ENCODE results near the gene ADGRG4.
"Not testable (repeated sequence)": the region's sequence is repeated elsewhere in the genome, so short reads cannot be mapped to it uniquely, and the experiment has no call there.

Gene ADGRG4

DNA sequence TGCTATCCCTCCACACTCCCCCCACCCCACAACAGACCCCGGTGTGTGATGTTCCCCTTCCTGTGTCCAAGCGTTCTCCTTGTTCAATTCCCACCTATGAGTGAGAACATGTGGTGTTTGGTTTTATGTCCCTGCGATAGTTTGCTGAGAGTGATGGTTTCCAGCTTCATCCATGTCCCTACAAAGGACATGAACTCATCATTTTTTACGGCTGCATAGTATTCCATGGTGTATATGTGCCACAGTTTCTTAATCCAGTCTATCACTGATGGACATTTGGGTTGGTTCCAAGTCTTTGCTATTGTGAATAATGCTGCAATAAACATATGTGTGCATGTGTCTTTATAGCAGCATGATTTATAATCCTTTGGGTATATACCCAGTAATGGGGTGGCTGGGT lies at the start of gene ADGRG4:
Gene ADGRG4 (plus strand): TSS at position 243 of the 400 bp plus-strand sequence. CDS start 7,815 bp downstream, outside the sequence.
- DNase-seq (ENCODE audit: low spot score) = not testable (repeated sequence)

DNA sequence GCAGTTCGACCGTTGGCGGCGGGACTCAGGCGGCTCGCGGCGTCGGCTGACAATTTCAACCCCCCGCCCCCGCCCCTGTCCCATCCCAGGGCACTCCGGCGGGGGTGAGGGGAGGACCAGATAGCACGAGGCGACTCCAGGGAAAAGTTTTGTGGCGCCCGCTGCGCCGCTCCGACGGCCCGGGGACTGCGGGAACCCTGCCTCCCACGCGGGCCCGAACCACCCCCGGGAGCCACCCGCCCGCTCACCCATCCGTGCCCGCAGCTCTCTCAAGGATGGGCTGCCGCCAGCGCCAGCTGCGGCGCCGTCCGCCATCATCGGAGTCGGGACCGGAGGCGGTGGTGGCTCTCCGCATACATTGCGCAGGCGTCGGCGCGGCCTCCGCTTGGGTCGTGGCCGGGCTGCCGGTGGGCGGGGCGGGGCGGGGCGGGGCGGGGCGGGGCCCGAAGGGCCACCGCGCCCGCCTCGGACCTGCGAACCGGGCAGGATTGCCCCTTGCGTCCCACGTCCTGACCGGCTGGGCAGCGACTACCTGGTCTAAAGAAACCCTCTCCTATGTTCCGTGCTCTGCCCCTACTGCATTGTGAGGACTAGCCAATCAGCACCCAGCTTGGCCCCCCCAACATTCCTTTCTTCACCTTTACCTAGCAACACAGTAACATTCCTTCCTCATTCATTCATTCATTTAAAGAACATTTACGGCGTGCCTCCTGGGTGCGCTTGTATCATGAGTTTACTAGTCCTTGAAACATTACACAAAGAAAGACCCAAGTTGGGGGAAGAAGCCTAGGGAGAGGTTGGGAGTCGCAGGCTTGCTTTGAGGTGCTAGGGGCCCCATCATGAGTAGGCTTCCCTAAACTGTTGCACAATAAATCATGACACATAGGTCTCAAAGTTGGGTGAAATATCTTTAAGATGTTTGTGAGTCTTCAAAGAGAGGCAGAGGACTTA lies 49.4 kb upstream of the ADGRG4 start, which contains the start of gene MAP7D3:
Gene MAP7D3 (minus strand): TSS at position 360 of the 951 bp plus-strand sequence. CDS start 42 bp downstream, at position 318.
- peak; percentile 86 for DNase-seq (ENCODE audit: low spot score)

GRCh38 chrX:136255541-136255940 lies 45.2 kb upstream of the ADGRG4 start:
- no peak for DNase-seq (ENCODE audit: low spot score)

- DNase-seq (ENCODE audit: low spot score) = no peak
Observed at GRCh38 chrX:136256026-136256425, 44.7 kb upstream of the ADGRG4 start.

- no peak for DNase-seq (ENCODE audit: low spot score)
Observed at GRCh38 chrX:136258951-136259350, 41.8 kb upstream of the ADGRG4 start.

DNA sequence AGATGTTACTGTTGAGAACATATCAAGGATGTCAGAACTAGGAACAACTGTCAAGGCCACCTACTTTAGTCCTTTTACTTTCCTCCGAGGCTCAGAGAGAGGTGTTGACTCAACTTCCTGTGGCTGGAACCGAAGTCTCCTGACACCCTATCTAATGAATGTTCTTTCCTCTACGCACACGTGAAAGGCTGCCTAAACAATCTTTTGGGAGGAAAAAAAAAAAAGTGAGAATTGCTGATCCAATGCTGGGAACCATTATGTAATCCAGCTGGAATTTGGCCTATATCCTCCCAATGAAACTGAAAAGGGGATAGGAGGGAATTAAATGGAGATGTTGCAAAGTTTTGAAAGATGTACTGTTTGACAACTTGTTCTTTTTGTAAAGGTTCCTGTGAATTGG lies 41.2 kb upstream of the ADGRG4 start:
- DNase-seq (ENCODE audit: low spot score) = no peak

GRCh38 chrX:136260776-136261175 lies 40.0 kb upstream of the ADGRG4 start:
- DNase-seq (ENCODE audit: low spot score) = no peak

- no peak for DNase-seq (ENCODE audit: low spot score)
Observed at GRCh38 chrX:136261321-136261720, 39.4 kb upstream of the ADGRG4 start.

- DNase-seq (ENCODE audit: low spot score) = no peak
Observed at GRCh38 chrX:136262243-136262642, 38.5 kb upstream of the ADGRG4 start.

DNA sequence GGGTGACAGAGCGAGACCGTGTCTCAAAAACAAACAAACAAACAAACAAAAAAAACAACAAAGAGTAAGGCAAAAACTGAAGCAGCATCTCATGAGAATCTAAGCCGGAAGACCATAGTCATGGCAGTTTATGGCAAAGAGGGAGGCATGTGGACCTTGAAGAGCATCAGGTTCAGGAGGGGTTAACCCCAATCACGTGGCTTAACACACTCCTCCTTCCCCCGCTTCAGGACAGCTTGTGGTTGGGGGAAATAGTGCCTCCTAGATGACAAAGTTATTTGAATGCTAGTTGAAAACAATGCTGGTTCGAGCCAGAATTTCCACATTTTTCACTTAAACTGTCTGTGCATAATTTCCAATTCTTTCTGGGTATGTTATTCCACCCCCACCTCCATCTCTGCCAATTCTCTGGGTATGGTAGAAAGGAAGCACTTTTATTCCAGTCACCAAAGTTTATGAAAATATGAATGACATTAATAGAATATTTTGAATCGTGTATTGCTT lies 37.9 kb upstream of the ADGRG4 start:
- DNase-seq (ENCODE audit: low spot score) = no peak

GRCh38 chrX:136266828-136267227 lies 33.9 kb upstream of the ADGRG4 start:
- no peak for DNase-seq (ENCODE audit: low spot score)

DNA sequence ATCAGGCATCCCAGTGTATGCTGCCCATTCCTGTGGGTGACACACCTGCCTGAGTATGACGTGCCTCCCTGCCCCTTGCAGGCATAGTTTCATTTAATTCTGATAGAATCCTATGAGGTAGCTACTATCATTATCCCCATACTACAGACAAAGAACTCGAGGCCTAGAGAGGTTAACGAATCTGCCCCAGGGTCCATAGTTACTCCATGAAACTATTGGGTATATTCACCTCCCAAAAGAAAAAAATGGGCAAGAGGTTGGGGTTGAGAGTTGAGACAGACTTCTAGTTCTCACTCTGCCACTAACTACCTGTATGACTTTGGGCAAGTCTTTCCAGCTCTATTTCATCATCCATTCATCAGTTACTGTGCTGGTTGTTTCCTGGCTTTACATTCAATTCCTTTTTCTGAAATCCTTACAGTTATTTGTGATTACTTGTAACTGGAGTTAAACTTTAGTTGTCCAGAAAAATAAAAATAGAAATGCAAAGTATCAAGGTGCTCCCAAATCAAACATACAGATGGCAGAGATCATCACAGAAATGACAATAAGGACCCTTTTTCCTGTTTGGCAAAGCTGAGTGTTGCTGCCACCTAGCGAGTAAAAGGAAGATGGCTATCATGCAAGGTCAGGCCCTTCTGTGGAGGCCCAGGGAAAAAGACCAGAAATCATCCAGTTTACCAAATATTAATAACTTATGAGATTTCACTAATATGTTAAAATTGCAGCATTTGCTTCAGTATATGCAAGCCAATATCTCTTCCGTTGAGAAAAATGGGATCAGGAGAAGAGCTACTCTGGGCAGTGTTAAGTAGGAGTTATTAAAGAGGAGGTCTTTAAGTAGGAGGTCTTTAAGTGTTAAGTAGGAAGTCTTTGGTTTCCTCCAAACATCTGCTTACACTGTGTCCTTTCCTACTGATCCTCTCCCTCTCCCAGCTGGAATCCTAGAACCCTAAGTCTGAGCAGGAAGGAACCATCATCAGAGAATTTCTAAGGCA lies 32.4 kb upstream of the ADGRG4 start:
- peak; percentile 39 for DNase-seq (ENCODE audit: low spot score)

DNA sequence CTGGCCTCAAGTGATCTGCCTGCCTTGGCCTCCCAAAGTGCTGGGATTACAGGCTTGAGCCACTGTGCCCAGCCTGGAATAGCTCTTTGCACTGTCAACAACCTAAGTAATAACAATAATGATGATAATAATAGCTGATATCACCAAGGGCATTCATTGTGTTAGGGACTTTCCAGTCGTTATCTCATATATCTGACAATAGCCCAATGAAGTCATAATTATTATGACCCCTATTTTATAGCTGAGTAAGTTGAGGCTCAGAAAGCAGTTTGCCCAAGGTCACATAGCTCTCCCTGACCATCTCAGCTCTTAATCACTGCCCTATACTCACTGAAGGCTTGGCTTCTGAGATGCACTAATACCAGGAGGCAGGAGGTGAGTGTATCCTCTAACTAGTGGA lies 30.8 kb upstream of the ADGRG4 start:
- DNase-seq (ENCODE audit: low spot score) = no peak

DNA sequence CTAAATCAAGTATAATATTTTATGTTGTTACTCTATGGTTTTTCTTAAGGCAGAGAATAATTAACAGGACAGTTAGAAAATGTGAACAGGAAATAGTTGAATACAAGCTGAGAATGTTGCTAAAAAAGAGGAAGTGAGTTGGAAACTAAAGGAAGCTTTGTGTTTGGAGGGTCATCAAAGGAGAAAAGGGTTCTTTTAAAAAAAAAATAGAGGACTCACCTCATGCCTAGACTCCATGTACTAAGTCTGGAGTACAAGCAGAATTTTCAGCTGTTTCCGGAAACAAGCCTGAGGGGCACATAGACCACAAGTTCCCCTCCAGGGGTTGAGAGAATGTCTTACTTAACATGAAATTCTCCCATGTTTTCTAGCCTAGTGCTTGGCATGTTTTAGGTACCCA lies 29.5 kb upstream of the ADGRG4 start:
- DNase-seq (ENCODE audit: low spot score) = no peak

GRCh38 chrX:136272325-136272724 lies 28.4 kb upstream of the ADGRG4 start:
- DNase-seq (ENCODE audit: low spot score) = no peak

DNA sequence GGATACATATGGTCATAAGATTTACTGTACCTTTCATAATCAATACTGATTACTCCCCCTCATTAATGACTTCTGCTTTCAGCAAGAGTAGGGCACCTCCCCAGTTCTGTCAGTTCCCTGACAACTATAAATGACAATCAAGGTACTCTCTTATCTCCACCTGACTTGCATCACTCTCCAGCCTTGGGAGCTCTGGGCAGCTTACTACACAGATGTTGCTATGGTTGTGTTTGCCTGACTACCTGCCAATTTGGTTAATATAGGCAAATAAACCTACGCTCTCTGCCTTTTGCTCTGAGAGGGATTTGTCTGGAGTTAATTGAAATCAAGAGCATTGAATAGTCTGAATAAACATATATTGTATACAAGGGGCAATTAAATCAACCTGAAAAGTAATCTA lies 26.8 kb upstream of the ADGRG4 start:
- no peak for DNase-seq (ENCODE audit: low spot score)

- DNase-seq (ENCODE audit: low spot score) = no peak
Observed at GRCh38 chrX:136275553-136275952, 25.2 kb upstream of the ADGRG4 start.

DNA sequence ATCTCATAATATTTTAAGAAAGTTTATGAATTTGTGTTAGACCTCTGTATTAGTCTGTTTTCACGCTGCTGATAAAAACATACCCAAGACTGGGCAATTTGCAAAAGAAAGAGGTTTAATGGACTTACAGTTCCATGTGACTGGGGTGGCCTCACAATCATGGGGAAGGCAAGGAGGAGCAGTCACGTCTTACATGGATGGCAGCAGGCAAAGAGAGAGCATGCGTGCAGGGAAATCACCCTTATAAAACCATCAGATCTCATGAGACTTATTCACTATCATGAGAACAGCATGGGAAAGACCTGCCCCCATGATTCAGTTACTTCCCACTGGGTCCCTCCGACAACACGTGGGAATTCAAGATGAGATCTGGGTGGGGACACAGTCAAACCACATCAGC lies 14.4 kb upstream of the ADGRG4 start:
- DNase-seq (ENCODE audit: low spot score) = not testable (repeated sequence)

DNA sequence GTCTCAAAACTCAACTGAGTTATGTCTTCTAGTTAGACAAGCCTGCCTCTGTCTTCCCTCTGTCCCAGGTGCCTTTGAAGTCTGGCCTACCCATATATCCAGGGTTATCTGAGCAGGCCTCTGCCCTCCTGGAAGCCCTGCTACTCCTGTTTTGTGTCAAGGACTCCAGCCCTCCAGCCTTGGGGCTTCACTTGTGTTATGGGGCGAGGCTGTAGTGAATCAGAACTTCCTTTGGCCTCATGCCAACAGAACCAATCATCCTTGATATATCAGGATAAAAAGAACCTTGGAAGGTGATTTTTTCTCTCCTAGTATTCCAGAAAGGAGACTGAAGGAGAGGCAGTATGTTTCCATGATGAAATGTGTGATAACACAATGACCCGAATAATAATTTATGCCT lies 8.9 kb upstream of the ADGRG4 start:
- no peak for DNase-seq (ENCODE audit: low spot score)

DNA sequence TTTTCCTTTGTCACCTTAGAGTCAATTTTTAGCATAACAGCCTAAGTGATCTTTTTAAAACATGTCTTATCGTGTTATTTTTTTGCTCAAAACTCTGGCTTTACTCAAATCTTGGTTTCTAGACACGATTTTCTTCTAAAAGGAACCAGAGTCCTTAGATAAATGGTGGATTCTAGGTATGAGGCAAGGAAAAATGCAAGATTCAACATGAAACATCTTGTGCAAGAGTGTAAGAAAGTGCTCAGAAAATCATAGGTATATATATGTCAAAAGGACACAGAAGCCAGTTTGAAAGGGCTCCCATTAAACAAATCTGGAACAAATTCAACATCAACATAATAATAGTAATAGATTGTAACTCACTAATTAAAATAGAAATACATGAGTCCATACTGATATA lies 8.1 kb upstream of the ADGRG4 start:
- no peak for DNase-seq (ENCODE audit: low spot score)

DNA sequence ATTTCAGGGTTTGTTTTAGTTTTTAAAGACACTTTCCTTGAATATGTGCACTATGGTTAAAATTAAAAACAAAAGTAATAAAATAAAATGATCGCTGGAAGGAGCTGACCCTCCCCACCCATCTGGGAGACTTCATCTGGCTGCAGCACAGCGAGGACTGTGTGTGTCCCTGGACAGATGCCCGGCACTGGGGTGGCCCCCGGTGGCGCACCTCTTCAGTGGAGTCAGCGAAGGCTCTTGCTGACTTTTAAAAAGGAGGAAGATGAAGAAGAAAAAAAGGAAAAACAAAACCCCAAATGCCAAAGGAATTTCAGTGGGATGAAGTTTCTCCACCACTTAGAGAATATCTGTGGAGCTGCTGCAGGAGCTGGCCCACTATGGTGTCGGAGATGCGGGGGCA lies 5.4 kb upstream of the ADGRG4 start:
- DNase-seq (ENCODE audit: low spot score) = no peak

DNA sequence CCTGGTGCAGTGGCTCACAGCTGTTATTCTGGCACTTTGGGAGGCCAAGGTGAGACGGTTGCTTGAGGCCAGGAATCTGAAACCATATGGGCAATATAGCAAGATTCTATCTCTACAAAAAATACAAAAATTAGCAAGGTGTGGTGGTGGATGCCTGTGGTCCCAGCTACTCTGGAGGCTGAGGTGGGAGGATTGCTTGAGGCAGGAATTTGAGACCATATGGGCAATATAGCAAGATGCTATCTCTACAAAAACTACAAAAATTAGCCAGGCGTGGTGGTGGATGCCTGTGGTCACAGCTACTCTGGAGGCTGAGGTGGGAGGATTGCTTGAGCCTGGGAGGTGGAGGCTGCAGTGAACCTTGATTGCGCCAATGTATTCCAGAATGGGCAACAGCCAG lies 2.3 kb downstream of the ADGRG4 start:
- no peak for DNase-seq (ENCODE audit: low spot score)

Data from AG08396 (cell line).